Measurements from ENCODE around the gene MYO7A. TPM values are rescaled to one million over a fixed set of nuclear protein-coding genes. Genes with fewer than 3 reads are reported as not detected.

The MYO7A gene
- total RNA-seq, 1 donor from 2014 or later: not detected

- H3K4me3 Mint-ChIP-seq (ENCODE audit: unreplicated experiment): no peak overlapping the region
- DNase-seq (ENCODE audit: extremely low spot score, unreplicated experiment): no peak
- H3K27me3 Mint-ChIP-seq (ENCODE audit: unreplicated experiment): no peaks in the 10 kb centered on the region
- no peaks in the 10 kb centered on the region for H3K9me3 Mint-ChIP-seq (ENCODE audit: unreplicated experiment)
- peaks cover 39% of the 10 kb centered on the region for H3K4me1 Mint-ChIP-seq (ENCODE audit: unreplicated experiment)
- no peak for TF ChIP-seq CTCF (IDR thresholded peaks at IDR 0.05)
- H3K36me3 Mint-ChIP-seq (ENCODE audit: unreplicated experiment): peaks cover under 1% of the 10 kb centered on the region
- H3K27ac Mint-ChIP-seq (ENCODE audit: unreplicated experiment): no peak overlapping the region
Observed at GRCh38 chr11:77108436-77108835, 19.6 kb upstream of the MYO7A start.

GRCh38 chr11:77109236-77110019 is 18.6 kb upstream of the MYO7A start:
- Mint-ChIP-seq H3K27ac (ENCODE audit: unreplicated experiment) (no peak overlapping the region), H3K4me1 (ENCODE audit: unreplicated experiment) (peaks cover 40% of the 10 kb centered on the region), H3K36me3 (ENCODE audit: unreplicated experiment) (no peaks in the 10 kb centered on the region), H3K9me3 (ENCODE audit: unreplicated experiment) (no peaks in the 10 kb centered on the region), H3K27me3 (ENCODE audit: unreplicated experiment) (no peaks in the 10 kb centered on the region), H3K4me3 (ENCODE audit: unreplicated experiment) (no peak overlapping the region)
- DNase-seq (ENCODE audit: extremely low spot score, unreplicated experiment): no peak
- no peak for TF ChIP-seq CTCF (IDR thresholded peaks at IDR 0.05)

- Mint-ChIP-seq H3K4me1 (ENCODE audit: unreplicated experiment) (peaks cover 38% of the 10 kb centered on the region), H3K9me3 (ENCODE audit: unreplicated experiment) (no peaks in the 10 kb centered on the region), H3K27ac (ENCODE audit: unreplicated experiment) (no peak overlapping the region), H3K4me3 (ENCODE audit: unreplicated experiment) (no peak overlapping the region), H3K36me3 (ENCODE audit: unreplicated experiment) (no peaks in the 10 kb centered on the region), H3K27me3 (ENCODE audit: unreplicated experiment) (no peaks in the 10 kb centered on the region)
- no peak for DNase-seq (ENCODE audit: extremely low spot score, unreplicated experiment)
- TF ChIP-seq CTCF (IDR thresholded peaks at IDR 0.05): no peak
Observed at GRCh38 chr11:77110836-77111235, 17.2 kb upstream of the MYO7A start.

GRCh38 chr11:77111277-77111676 is 16.8 kb upstream of the MYO7A start:
- H3K9me3 Mint-ChIP-seq (ENCODE audit: unreplicated experiment): no peaks in the 10 kb centered on the region
- TF ChIP-seq CTCF (IDR thresholded peaks at IDR 0.05): no peak
- peaks cover 37% of the 10 kb centered on the region for H3K4me1 Mint-ChIP-seq (ENCODE audit: unreplicated experiment)
- no peaks in the 10 kb centered on the region for H3K27me3 Mint-ChIP-seq (ENCODE audit: unreplicated experiment)
- DNase-seq (ENCODE audit: extremely low spot score, unreplicated experiment): no peak
- no peak overlapping the region for H3K4me3 Mint-ChIP-seq (ENCODE audit: unreplicated experiment)
- H3K36me3 Mint-ChIP-seq (ENCODE audit: unreplicated experiment): no peaks in the 10 kb centered on the region
- H3K27ac Mint-ChIP-seq (ENCODE audit: unreplicated experiment): no peak overlapping the region

- Mint-ChIP-seq H3K9me3 (ENCODE audit: unreplicated experiment) (no peaks in the 10 kb centered on the region), H3K27ac (ENCODE audit: unreplicated experiment) (no peak overlapping the region), H3K4me3 (ENCODE audit: unreplicated experiment) (no peak overlapping the region), H3K4me1 (ENCODE audit: unreplicated experiment) (peaks cover 36% of the 10 kb centered on the region), H3K27me3 (ENCODE audit: unreplicated experiment) (no peaks in the 10 kb centered on the region), H3K36me3 (ENCODE audit: unreplicated experiment) (no peaks in the 10 kb centered on the region)
- TF ChIP-seq CTCF (IDR thresholded peaks at IDR 0.05): no peak
- no peak for DNase-seq (ENCODE audit: extremely low spot score, unreplicated experiment)
Observed at GRCh38 chr11:77111946-77112345, 16.1 kb upstream of the MYO7A start.
